ENCODE measurements around the gene RBM42. TPM values are rescaled to one million over a fixed set of nuclear protein-coding genes. Genes with fewer than 3 reads are reported as not detected.

Gene RBM42
- total and polyA plus RNA-seq, 9 of the 15 experiments (the other 6 are each of a cell fraction or from before 2014, with no cell fraction given), result 5.7 to 149 (median 32.4) TPM

DNA sequence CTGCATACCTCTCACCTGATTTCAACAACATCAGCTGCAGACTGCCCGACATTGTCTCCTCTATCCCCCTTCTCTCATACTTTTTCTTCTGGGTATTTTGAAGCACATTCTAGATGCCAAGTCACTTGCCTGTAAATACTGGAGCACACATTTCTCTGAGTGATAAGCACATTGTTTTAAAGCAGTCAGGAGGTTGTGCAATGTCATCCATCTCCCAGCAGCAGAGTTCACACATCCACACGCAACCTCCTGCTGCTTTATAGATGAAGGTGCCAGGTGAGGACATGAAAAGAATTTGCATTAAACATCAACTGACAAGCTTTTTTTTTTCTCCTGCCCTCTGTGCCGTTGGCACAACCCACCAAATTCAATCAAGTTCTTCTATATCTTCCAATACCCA is 43.0 kb downstream of the RBM42 start (continued):
- TF ChIP-seq, protein P1, sequence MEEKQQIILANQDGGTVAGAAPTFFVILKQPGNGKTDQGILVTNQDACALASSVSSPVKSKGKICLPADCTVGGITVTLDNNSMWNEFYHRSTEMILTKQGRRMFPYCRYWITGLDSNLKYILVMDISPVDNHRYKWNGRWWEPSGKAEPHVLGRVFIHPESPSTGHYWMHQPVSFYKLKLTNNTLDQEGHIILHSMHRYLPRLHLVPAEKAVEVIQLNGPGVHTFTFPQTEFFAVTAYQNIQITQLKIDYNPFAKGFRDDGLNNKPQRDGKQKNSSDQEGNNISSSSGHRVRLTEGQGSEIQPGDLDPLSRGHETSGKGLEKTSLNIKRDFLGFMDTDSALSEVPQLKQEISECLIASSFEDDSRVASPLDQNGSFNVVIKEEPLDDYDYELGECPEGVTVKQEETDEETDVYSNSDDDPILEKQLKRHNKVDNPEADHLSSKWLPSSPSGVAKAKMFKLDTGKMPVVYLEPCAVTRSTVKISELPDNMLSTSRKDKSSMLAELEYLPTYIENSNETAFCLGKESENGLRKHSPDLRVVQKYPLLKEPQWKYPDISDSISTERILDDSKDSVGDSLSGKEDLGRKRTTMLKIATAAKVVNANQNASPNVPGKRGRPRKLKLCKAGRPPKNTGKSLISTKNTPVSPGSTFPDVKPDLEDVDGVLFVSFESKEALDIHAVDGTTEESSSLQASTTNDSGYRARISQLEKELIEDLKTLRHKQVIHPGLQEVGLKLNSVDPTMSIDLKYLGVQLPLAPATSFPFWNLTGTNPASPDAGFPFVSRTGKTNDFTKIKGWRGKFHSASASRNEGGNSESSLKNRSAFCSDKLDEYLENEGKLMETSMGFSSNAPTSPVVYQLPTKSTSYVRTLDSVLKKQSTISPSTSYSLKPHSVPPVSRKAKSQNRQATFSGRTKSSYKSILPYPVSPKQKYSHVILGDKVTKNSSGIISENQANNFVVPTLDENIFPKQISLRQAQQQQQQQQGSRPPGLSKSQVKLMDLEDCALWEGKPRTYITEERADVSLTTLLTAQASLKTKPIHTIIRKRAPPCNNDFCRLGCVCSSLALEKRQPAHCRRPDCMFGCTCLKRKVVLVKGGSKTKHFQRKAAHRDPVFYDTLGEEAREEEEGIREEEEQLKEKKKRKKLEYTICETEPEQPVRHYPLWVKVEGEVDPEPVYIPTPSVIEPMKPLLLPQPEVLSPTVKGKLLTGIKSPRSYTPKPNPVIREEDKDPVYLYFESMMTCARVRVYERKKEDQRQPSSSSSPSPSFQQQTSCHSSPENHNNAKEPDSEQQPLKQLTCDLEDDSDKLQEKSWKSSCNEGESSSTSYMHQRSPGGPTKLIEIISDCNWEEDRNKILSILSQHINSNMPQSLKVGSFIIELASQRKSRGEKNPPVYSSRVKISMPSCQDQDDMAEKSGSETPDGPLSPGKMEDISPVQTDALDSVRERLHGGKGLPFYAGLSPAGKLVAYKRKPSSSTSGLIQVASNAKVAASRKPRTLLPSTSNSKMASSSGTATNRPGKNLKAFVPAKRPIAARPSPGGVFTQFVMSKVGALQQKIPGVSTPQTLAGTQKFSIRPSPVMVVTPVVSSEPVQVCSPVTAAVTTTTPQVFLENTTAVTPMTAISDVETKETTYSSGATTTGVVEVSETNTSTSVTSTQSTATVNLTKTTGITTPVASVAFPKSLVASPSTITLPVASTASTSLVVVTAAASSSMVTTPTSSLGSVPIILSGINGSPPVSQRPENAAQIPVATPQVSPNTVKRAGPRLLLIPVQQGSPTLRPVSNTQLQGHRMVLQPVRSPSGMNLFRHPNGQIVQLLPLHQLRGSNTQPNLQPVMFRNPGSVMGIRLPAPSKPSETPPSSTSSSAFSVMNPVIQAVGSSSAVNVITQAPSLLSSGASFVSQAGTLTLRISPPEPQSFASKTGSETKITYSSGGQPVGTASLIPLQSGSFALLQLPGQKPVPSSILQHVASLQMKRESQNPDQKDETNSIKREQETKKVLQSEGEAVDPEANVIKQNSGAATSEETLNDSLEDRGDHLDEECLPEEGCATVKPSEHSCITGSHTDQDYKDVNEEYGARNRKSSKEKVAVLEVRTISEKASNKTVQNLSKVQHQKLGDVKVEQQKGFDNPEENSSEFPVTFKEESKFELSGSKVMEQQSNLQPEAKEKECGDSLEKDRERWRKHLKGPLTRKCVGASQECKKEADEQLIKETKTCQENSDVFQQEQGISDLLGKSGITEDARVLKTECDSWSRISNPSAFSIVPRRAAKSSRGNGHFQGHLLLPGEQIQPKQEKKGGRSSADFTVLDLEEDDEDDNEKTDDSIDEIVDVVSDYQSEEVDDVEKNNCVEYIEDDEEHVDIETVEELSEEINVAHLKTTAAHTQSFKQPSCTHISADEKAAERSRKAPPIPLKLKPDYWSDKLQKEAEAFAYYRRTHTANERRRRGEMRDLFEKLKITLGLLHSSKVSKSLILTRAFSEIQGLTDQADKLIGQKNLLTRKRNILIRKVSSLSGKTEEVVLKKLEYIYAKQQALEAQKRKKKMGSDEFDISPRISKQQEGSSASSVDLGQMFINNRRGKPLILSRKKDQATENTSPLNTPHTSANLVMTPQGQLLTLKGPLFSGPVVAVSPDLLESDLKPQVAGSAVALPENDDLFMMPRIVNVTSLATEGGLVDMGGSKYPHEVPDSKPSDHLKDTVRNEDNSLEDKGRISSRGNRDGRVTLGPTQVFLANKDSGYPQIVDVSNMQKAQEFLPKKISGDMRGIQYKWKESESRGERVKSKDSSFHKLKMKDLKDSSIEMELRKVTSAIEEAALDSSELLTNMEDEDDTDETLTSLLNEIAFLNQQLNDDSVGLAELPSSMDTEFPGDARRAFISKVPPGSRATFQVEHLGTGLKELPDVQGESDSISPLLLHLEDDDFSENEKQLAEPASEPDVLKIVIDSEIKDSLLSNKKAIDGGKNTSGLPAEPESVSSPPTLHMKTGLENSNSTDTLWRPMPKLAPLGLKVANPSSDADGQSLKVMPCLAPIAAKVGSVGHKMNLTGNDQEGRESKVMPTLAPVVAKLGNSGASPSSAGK (IDR thresholded peaks at IDR 0.05), result peak; percentile 68
- TF ChIP-seq, protein P2, sequence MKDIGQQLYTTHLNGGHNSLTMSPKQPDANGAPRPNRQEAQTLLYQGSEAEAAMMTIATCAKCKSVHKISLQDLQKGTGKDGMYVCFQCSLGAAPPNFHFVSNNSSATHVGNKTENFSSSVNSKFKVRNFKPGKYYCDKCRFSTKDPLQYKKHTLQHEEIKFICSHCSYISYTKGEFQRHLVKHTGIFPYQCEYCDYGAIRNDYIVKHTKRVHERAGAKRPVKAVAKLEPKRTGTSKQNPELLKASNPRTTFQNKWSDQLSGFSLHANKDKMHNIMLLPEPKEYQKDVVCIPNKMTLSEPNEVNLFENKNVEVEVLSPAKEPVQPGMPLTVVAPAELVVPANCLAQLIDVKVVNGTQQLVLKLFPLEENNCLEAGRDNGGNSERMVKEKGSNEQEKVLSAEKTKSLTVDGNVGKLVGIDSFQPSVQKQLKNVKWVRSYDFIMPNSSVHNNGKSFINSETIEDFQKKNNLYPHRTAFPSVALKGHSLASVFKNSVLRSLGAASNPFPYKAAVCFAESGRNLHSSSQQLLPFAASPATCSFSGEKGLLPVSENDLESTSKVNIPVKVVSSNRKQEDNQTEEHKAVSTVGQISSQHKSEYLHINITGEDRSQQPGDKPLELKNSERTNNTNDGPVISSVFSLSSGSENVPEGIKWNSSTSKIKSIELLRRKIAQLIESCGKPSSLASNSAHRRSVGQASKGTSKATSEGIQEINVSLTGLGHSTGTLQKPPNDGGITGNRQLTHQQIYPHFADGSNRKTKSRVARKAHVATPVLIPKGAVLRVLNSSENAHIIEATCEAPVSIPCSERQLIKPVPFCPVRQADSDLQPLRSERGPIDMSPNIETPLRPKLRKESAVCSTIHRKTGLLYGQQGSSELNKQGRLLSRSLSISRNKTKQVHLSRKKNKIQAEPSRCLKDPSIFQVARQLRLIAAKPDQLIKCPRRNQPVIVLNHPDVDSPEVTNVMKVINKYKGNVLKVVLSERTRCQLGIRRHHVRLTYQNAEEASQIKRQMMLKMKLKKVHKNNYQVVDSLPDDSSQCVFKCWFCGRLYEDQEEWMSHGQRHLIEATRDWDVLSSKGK (CRISPR knock-in tag; IDR thresholded peaks at IDR 0.05), result no peak
- peak; percentile 38; the same call in 1 of the 2 replicates for TF ChIP-seq ATF7 (IDR thresholded peaks at IDR 0.05)
- no peak for TF ChIP-seq XRCC5 (IDR thresholded peaks at IDR 0.05; ENCODE audit: low read depth, low read length)
- TF ChIP-seq, protein P3, sequence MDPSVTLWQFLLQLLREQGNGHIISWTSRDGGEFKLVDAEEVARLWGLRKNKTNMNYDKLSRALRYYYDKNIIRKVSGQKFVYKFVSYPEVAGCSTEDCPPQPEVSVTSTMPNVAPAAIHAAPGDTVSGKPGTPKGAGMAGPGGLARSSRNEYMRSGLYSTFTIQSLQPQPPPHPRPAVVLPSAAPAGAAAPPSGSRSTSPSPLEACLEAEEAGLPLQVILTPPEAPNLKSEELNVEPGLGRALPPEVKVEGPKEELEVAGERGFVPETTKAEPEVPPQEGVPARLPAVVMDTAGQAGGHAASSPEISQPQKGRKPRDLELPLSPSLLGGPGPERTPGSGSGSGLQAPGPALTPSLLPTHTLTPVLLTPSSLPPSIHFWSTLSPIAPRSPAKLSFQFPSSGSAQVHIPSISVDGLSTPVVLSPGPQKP (CRISPR knock-in tag; IDR thresholded peaks at IDR 0.05), result no peak
- no peak for TF ChIP-seq ZNF668 (CRISPR knock-in tag; IDR thresholded peaks at IDR 0.05)
- TF ChIP-seq TOE1 (IDR thresholded peaks at IDR 0.05; ENCODE audit: borderline replicate concordance), result peak; percentile 50
- TF ChIP-seq TOE1 (CRISPR knock-in tag; IDR thresholded peaks at IDR 0.05; ENCODE audit: borderline replicate concordance, low read depth), result no peak
- no peak for TF ChIP-seq ZNF224 (CRISPR knock-in tag; IDR thresholded peaks at IDR 0.05)
- TF ChIP-seq MIER1 (IDR thresholded peaks at IDR 0.05; ENCODE audit: low read depth), result no peak
- TF ChIP-seq RAD51 (IDR thresholded peaks at IDR 0.05; ENCODE audit: borderline replicate concordance, low read depth), result peak; percentile 28; the same call in 1 of the 2 replicates

Data from K562 (cell line).